Omental fat pad (tissue), 4 donors: ENCODE data around the gene SLC25A23. TPM values are rescaled to one million over a fixed set of nuclear protein-coding genes. Genes with fewer than 3 reads are reported as not detected.

Experiments used
- ATAC-seq: fragments of 150-250 bp; one replicate; pipeline ENCODE4 v1.9.1; 2016; ENCODE audit warnings: mild to moderate bottlenecking, moderate library complexity; ENCODE audit not compliant: low FRiP score
- DNase-seq: peaks from one replicate; pipeline ENCODE4 v3.0.0-alpha.2; 2019; ENCODE audit warnings: low spot score
- total RNA-seq, 4 donors: library from RNA; depleted of rRNA; stranded (reverse); fragments of >200 nt; gene quantifications; one replicate each; pipeline ENCODE4 v1.1.0, GENCODE V29; 2016
- TF ChIP-seq, protein P1 (sequence below), 3 donors: fragments of 450-650 bp; IDR thresholded peaks; one replicate each; pipeline ENCODE4 v1.5.1; 2016 to 2017; ENCODE audit warnings: antibody characterized with exemption in 3 of 3, mild to moderate bottlenecking in 3 of 3, moderate library complexity in 2 of 3

The SLC25A23 gene
- total RNA-seq, 4 donors from 2014 or later, result 24.6 to 28.7 (median 26.3) TPM

- ATAC-seq (no peak), DNase-seq (no peak)
- TF ChIP-seq, protein P1, sequence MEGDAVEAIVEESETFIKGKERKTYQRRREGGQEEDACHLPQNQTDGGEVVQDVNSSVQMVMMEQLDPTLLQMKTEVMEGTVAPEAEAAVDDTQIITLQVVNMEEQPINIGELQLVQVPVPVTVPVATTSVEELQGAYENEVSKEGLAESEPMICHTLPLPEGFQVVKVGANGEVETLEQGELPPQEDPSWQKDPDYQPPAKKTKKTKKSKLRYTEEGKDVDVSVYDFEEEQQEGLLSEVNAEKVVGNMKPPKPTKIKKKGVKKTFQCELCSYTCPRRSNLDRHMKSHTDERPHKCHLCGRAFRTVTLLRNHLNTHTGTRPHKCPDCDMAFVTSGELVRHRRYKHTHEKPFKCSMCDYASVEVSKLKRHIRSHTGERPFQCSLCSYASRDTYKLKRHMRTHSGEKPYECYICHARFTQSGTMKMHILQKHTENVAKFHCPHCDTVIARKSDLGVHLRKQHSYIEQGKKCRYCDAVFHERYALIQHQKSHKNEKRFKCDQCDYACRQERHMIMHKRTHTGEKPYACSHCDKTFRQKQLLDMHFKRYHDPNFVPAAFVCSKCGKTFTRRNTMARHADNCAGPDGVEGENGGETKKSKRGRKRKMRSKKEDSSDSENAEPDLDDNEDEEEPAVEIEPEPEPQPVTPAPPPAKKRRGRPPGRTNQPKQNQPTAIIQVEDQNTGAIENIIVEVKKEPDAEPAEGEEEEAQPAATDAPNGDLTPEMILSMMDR (IDR thresholded peaks at IDR 0.05), result no peak
These were observed 29.9 kb upstream of the SLC25A23 start for GRCh38 chr19:6489278-6490061.

DNA sequence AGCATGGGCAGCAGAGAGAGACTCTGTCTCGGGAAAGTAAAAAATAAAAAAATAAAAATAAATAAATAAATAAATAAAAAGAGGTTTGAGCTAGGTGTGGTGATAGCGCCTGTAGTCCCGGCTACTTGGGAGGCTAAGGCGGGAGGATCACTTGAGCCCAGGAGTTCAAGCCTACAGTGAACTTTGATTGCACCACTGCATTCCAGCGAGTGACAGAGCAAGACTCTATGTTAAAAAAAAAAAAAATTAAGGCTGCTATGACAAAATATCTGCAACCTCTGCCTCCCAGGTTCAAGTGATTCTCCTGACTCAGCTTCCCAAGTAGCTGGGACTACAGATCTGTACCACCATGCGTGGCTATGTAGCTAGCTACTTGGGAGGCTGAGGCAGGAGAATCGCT, 25.2 kb upstream of the SLC25A23 start:
- TF ChIP-seq, protein P1 (IDR thresholded peaks at IDR 0.05), result no peak
- no peak for ATAC-seq
- no peak for DNase-seq

DNA sequence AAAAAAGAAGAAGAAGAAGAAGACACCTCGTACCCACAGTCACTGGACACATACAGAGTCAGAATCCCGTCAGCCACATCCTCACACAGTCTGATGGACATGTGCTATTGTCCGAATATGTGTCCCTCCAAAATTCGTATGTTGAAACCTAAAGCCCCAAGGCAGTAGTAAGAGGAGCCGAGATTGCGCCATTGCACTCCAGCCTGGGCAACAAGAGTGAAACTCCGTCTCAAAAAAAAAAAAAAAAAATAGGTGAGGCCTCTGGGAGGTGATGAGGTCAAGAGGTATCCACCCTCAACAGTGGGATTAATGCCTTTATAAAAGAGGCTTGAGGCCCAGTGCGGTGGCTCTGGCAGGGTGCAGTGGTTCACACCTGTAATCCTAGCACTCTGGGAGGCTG, 24.6 kb upstream of the SLC25A23 start:
- no peak for DNase-seq
- no peak for ATAC-seq
- TF ChIP-seq, protein P1 (IDR thresholded peaks at IDR 0.05), result no peak

- ATAC-seq, result no peak
- TF ChIP-seq, protein P1 (IDR thresholded peaks at IDR 0.05), result no peak
- DNase-seq, result no peak
These were observed 23.6 kb upstream of the SLC25A23 start for GRCh38 chr19:6483235-6483634.

GRCh38 chr19:6482343-6482686, 22.7 kb upstream of the SLC25A23 start:
- DNase-seq (no peak), ATAC-seq (no peak)
- TF ChIP-seq, protein P1 (IDR thresholded peaks at IDR 0.05), result no peak

- no peak for DNase-seq
- ATAC-seq, result no peak
- TF ChIP-seq, protein P1 (IDR thresholded peaks at IDR 0.05), result no peak
These were observed 22.1 kb upstream of the SLC25A23 start, which contains the start of gene DENND1C for GRCh38 chr19:6481541-6482342. DENND1C (minus strand) TSS chr19:6481787; CDS start chr19:6481695, 92 bp downstream.
